GM12872 (cell line): ENCODE data around the gene BAHD1.

Source experiments
- TF ChIP-seq, protein P1 (sequence below): IDR thresholded peaks from 3 replicates; pipeline ENCODE4 v1.5.1; 2011; ENCODE audit warnings: low read depth, mild to moderate bottlenecking, low read length, moderate library complexity; ENCODE audit not compliant: insufficient read depth

Gene BAHD1

DNA sequence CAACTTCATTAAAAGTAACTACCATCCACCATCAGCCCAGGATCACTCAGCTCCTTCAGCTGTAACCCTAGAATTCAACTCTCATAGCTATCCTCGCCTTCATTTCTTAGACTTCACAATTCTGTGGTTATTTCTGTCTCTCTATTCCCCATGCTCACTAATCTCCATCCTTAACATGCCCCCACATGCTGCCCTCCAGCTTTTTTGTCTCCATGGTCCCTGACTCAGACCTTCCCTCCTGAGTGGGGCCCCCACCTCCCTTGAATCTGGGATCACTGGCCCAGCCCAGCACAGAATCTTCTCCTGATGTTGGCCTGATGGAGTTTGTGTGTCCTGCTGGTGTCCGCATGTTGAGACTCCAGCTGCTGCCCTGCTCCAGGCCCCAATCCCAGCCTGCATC, 71.7 kb downstream of the BAHD1 start:
- TF ChIP-seq, protein P1, sequence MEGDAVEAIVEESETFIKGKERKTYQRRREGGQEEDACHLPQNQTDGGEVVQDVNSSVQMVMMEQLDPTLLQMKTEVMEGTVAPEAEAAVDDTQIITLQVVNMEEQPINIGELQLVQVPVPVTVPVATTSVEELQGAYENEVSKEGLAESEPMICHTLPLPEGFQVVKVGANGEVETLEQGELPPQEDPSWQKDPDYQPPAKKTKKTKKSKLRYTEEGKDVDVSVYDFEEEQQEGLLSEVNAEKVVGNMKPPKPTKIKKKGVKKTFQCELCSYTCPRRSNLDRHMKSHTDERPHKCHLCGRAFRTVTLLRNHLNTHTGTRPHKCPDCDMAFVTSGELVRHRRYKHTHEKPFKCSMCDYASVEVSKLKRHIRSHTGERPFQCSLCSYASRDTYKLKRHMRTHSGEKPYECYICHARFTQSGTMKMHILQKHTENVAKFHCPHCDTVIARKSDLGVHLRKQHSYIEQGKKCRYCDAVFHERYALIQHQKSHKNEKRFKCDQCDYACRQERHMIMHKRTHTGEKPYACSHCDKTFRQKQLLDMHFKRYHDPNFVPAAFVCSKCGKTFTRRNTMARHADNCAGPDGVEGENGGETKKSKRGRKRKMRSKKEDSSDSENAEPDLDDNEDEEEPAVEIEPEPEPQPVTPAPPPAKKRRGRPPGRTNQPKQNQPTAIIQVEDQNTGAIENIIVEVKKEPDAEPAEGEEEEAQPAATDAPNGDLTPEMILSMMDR = no peak

DNA sequence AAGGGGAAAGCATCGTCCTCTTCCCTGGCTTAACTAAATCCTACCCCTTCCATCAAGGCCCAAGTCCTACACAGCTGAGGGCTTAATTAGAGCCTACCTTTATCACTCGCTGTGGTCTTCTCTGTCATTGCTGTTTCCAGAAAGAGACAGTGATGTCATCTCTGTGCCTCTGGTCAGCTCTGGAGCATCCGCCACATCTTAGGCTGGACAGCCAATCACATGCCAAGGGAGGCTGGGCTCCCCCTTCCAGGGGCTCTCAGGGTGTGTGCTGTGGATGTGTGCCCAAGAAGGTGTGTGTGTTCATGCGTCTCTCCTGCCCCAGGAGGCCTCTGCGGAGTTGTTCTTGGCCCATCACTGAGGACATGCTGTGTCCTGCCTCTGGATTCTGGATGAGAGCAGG, 72.9 kb downstream of the BAHD1 start:
- TF ChIP-seq, protein P1 = no peak

DNA sequence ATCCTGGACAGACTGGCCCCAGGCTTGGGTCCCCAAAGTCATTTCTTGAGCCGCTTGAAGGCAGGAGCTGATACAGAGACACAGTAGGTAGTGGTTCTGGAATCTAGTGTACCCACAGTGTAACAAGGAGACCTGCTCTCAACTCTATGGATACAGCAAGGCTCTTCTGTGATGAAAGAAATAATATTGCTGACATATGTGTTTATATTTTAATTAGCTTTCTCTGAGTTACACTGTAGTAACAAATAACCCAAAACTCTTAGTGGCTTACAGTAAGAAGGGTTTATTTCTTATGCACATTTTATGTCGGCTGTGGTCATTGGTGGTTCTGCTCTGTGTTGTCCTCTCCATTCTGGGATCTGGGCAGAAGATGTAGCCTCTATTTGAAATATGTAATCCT, 75.6 kb downstream of the BAHD1 start:
- TF ChIP-seq, protein P1 = no peak
